GM19463 (cell line): ENCODE measurements around the gene RPGRIP1L.
"Not testable (repeated sequence)": the region's sequence is repeated elsewhere in the genome, so short reads cannot be mapped to it uniquely, and the experiment has no call there.

Experiments
- ATAC-seq: cut with Tn5 transposase; IDR thresholded peaks from one replicate; pipeline ENCODE4 v1.9.1; 2021; ENCODE audit warnings: mild to moderate bottlenecking, moderate library complexity; ENCODE audit not compliant: unreplicated experiment

The RPGRIP1L gene

GRCh38 chr16:53713403-53714204 is 9.9 kb upstream of the RPGRIP1L start:
- no peak for ATAC-seq

- ATAC-seq = no peak
Measured at GRCh38 chr16:53712065-53712464, 8.4 kb upstream of the RPGRIP1L start.

GRCh38 chr16:53711390-53711789 is 7.7 kb upstream of the RPGRIP1L start:
- ATAC-seq = no peak

- no peak for ATAC-seq
Measured at GRCh38 chr16:53708490-53708889, 4.8 kb upstream of the RPGRIP1L start.

DNA sequence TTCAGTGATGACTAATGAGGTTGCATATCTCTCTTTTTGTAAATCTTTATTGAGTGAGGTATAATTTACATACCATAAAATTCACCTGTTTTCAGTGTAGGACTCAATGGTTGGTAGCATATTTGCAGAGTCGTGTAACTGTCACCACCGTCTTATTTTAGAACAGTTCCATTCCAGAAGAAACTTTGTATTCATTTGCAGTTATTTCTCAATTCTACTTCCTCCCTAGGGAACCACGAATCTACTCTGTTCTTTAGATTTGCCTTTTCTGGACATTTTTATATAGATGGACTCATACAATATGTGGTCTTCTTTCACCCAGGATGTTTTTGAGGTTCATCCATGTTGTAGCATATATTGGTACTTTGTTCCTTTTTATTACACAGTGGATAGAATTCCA is 4.0 kb upstream of the RPGRIP1L start:
- no peak for ATAC-seq

GRCh38 chr16:53704445-53704813 is 770 bp upstream of the RPGRIP1L start:
- no peak for ATAC-seq

GRCh38 chr16:53698271-53698670 is 5.4 kb downstream of the RPGRIP1L start:
- not testable (repeated sequence) for ATAC-seq

DNA sequence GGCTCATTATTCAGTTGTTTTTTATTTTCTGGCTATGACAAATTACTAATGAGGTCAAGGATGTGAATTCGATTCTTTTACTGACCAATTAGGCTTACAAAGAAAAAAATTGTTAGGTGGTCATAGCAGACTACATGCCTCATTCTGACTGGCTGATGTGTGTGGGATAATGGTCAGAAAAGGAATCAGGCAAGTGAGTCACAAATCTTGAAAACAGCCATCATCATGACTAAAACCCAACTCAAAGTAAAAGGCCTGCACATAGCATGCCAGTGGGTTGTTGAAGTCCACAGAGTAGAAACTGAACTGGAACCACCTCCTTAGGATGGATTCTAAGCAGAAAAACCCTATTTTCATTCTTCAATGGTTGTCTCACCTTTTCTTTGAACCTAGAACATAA is 8.6 kb downstream of the RPGRIP1L start:
- no peak for ATAC-seq

DNA sequence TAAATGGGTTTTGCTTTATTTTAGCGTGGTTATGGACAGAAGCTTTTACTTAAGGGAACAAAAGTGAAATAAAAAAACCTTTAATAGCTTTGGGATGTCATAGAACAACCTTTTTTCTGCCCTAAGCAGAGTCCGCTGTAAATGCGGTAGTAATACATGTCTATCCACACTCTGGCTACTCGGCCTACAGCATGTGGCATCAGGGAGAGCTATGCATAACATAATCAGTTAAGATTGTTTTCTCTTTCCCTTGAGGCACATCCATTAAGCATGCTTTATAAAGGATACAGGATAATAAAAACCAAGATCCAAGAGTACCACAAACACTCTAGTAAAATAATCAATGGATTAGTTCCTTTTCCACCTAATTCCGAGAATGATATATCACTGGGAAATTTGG is 10.3 kb downstream of the RPGRIP1L start:
- ATAC-seq = no peak

DNA sequence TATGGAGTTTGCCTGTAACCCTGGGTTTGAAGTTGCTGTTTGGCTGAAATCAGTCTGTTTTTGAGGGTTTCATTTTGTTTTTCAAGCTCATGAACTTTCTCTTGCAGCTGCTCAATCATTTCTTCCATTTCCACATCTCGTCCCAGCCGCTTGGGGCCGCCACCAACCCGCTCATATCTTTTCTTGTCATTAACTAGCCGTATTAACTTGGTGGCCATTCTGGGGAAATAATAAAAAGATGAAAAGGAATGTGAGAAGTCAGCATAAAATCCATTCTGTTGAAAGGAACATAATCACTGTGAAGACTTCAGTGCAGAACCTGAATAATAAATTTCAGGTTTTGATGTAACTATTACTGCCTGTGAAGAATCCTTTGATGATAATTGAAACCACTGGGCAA is 11.5 kb downstream of the RPGRIP1L start:
- no peak for ATAC-seq

DNA sequence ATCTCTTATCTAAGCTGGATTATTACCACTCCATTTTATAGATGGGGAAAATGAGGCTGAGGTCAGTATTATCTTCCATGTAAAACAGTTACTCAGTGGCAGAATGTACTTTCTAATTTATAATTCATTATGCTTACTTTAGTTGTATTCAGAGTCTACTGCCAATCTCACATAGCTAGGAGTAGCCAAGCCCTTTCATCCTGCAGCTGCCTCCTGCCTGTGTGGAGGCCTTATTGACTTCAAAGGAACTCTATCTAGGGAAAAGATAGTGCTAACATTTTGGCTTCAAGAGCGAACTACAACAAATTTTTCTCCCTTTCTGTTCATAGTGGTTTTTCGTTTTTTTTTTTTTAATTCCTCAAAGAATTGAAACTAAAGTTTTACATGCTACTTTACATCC is 12.9 kb downstream of the RPGRIP1L start:
- no peak for ATAC-seq

DNA sequence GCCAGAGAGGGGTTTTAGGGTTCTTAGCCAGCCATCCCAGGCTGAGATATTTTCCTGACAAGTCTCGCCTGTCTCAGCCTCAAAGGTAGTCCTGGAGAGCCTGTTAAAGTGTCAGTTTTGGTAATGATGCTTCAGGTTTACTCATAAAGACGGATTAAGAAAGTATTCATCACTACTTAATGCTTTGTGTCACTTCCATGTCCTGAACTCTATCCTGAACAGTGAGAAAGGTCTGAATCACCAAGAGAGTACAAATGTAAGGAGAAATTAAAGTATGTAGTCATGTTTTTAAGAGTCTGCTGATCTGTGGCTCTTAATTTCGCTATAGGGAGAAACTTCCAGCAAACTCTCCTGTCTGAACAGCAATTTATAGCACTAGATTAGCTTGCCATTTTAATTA is 14.0 kb downstream of the RPGRIP1L start:
- no peak for ATAC-seq

GRCh38 chr16:53686710-53687109 is 16.9 kb downstream of the RPGRIP1L start:
- no peak for ATAC-seq

GRCh38 chr16:53685334-53685733 is 18.3 kb downstream of the RPGRIP1L start:
- ATAC-seq = not testable (repeated sequence)

DNA sequence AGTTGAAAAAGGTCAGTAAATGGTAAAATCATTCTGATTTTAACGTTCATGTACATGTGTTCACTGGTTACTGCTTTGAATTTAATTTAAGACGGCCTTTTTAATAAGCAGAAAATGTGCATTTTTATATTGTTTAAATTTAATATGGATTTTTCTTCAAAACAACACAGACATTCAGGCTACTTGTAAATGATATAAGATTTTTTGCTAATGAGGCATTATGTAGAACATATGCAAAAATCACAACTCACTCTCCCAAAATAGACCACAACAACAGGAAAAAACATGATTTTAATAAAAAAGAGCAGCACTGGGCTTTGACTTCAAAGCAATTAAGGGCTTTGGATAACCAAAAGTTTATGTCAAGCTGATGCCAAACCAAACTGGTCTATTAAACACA is 22.3 kb downstream of the RPGRIP1L start:
- ATAC-seq = no peak

- ATAC-seq = no peak
Measured at GRCh38 chr16:53680756-53681155, 22.9 kb downstream of the RPGRIP1L start.

GRCh38 chr16:53678756-53679343 is 24.8 kb downstream of the RPGRIP1L start:
- ATAC-seq = no peak

GRCh38 chr16:53678155-53678554 is 25.5 kb downstream of the RPGRIP1L start:
- no peak for ATAC-seq

DNA sequence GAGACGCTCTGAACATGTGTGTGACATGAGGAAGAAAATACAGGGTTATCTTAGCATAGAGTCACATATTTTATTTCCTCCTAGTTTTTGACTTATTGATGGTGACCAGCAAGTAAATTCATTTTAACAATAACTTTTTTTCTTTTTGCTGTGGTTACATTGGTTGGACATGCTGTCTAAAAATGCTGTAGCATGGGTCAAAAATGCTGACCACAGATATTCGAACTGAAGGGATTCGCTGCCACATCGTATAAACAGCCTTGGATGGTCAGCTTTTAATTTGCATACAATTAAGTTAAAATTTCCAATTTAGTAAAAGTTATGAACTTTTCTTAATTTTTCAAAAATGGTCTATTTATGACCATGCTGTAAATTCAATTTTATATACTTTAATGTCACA is 30.5 kb downstream of the RPGRIP1L start:
- ATAC-seq = no peak

- ATAC-seq = no peak
Measured at GRCh38 chr16:53672461-53672860, 31.2 kb downstream of the RPGRIP1L start.

DNA sequence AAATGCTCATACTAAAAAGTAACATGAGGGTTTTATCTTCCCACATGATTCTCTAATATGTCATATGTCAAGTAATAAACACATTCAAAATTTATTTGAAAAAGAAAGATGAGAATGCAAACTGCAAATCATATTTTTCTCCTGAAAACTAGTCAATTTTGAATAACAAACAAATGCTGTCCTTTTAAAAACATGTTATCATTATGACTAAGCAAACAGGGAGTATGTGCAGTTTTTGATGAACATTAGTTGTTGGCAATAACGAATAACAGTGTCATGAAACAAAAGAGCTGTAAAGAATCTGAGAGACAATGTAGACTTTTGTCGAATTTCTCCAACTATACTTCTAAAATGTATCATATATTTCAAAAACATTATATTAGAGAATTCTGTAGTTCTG is 34.8 kb downstream of the RPGRIP1L start:
- no peak for ATAC-seq

- no peak for ATAC-seq
Measured at GRCh38 chr16:53666786-53667415, 36.8 kb downstream of the RPGRIP1L start.
